Thymus (tissue), 11 donors: ENCODE data around the gene TWNK. TPM values are rescaled to one million over a fixed set of nuclear protein-coding genes. Genes with fewer than 3 reads are reported as not detected.
A peak's percentile ranks its signal among the peaks of the same experiment; 100 is the strongest.

ENCODE experiments used
- DNase-seq, 9 donors: peaks; one replicate each; pipeline ENCODE4 v3.0.0-alpha.2; 2013; ENCODE audit warnings: low spot score in 9 of 9, low read depth in 6 of 9, missing footprints in 1 of 9
- H3K27ac ChIP-seq, 2 donors: one replicate each; pipeline ENCODE4 v1.5.1; 2013; ENCODE audit warnings: control low read depth in 1 of 2, low read depth in 1 of 2, low read length in 1 of 2, mild to moderate bottlenecking in 1 of 2, moderate library complexity in 1 of 2
- H3K27me3 ChIP-seq, 2 donors: one replicate each; pipeline ENCODE4 v1.5.1; 2013; ENCODE audit warnings: low read length in 1 of 2; ENCODE audit not compliant: control insufficient read depth in 2 of 2, insufficient read depth in 1 of 2
- H3K36me3 ChIP-seq, 2 donors: one replicate each; pipeline ENCODE4 v1.5.1; 2013; ENCODE audit warnings: low read length in 1 of 2, mild to moderate bottlenecking in 1 of 2, moderate library complexity in 1 of 2; ENCODE audit not compliant: control insufficient read depth in 2 of 2, insufficient read depth in 2 of 2
- H3K4me1 ChIP-seq, 2 donors: one replicate each; pipeline ENCODE4 v1.5.1; 2013; ENCODE audit warnings: low read length in 2 of 2; ENCODE audit not compliant: control insufficient read depth in 2 of 2, insufficient read depth in 2 of 2
- H3K4me3 ChIP-seq, 2 donors: one replicate each; pipeline ENCODE4 v1.5.1; 2013; ENCODE audit warnings: low read length in 2 of 2, control low read depth in 1 of 2, mild to moderate bottlenecking in 1 of 2
- H3K9me3 ChIP-seq, 2 donors: one replicate each; pipeline ENCODE4 v1.5.1; 2013; ENCODE audit warnings: low read length in 1 of 2, mild to moderate bottlenecking in 1 of 2; ENCODE audit not compliant: control insufficient read depth in 2 of 2, insufficient read depth in 1 of 2
- WGBS: extraction: QIAGEN DNeasy Blood & Tissue Kit; methylation state at CpG from one replicate; pipeline ENCODE4 v1.1.7; 2013; 5-methylcytosine and 5-hydroxymethylcytosine counted together
- polyA plus RNA-seq: library from polyadenylated mRNA; stranded (reverse); fragments of 200-250 nt; gene quantifications from one replicate; pipeline ENCODE4 v1.2.3, GENCODE V29; 2013
- total RNA-seq: library from RNA; stranded (reverse); fragments of 120-200 nt; gene quantifications from one replicate; pipeline ENCODE4 v1.2.4, GENCODE V29; 2013
- donor health status: healthy.

The TWNK gene
- total and polyA plus RNA-seq, 2 donors: 5.9 to 9.1 TPM

DNA sequence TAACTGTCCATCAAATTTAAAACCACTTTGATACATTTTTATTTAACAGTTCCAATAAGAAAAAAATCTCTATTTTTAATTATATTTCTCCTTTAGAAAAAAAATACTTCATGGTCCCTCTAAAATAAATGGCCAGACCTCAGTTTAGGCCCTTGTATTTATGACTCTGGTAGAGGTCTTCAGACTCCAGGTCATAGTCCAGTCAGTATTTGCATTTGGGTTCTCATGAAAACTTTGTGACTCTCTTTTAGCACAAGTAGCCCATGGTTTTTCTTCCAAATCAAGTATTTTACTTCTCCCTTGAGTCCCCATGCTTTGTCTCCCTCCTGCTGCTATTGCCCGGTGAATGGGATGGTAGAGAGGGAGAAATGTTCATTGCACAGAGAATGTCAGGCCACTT lies 23.5 kb upstream of the TWNK start:
- H3K4me3 ChIP-seq: no peak overlapping the region
- no peaks in the 10 kb centered on the region for H3K27me3 ChIP-seq
- H3K27ac ChIP-seq: no peak overlapping the region
- H3K4me1 ChIP-seq: peaks cover 0 to 4% of the 10 kb centered on the region in 2 donors
- no peaks in the 10 kb centered on the region for H3K9me3 ChIP-seq
- DNase-seq: no peak
- H3K36me3 ChIP-seq: peaks cover 4 to 44% of the 10 kb centered on the region in 2 donors
- WGBS: 98% methylated on average over 1 of the region's 1 CpG

DNA sequence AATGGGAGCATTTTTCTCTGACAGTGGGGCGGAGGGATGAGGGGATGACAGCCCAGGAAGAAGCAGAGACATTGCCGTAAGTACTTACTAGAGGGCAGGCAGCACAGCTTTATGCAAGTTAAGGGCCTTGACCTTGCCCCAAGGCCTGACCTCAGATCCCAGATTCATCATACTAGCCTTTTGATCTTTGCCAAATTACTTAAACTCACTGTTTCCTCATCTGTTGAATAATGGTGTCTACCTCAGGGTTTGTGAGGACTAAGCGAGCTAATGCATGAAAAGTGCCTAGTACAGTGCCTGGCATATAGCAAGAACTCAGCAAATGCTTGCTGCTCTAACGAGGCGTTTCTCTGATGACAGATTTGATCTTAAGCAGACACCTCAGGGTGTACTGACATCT lies 21.5 kb upstream of the TWNK start:
- WGBS: 78% methylated on average over 5 of the region's 5 CpGs

DNA sequence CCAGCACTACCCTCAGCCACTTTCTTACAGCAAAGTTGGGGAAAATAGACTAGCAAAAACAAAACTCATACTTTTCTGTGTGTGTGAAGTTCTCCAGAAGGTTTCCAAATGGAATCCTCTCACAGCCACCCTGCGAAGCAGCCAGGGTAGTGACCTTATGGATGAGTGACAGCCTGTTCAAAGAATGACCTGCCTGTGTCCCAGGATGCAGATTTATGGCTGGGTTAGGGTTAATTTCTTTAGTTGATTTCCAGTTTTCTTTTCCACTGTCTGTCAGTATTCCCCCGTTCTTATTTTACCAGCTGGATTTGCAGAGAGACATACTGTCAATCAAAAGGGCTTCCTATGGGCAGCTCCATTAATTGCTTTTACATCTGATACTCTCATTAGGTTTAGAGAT lies 20.5 kb upstream of the TWNK start:
- Histone ChIP-seq H3K27ac (no peak overlapping the region), H3K36me3 (peaks cover 0 to 31% of the 10 kb centered on the region in 2 donors), H3K4me1 (peaks cover 2 to 15% of the 10 kb centered on the region in 2 donors), H3K9me3 (no peaks in the 10 kb centered on the region), H3K4me3 (no peak overlapping the region), H3K27me3 (peaks cover 3 to 8% of the 10 kb centered on the region in 2 donors)
- DNase-seq: no peak
- WGBS: 97% methylated on average over 2 of the region's 2 CpGs

More for the DNA sequence above, 21.5 kb upstream of the TWNK start:
- Histone ChIP-seq H3K4me3 (no peak overlapping the region), H3K27ac (no peak overlapping the region), H3K36me3 (peaks cover 0 to 33% of the 10 kb centered on the region in 2 donors), H3K27me3 (peaks cover 3 to 8% of the 10 kb centered on the region in 2 donors), H3K4me1 (peaks cover 2 to 15% of the 10 kb centered on the region in 2 donors), H3K9me3 (no peaks in the 10 kb centered on the region)
- no peak for DNase-seq

DNA sequence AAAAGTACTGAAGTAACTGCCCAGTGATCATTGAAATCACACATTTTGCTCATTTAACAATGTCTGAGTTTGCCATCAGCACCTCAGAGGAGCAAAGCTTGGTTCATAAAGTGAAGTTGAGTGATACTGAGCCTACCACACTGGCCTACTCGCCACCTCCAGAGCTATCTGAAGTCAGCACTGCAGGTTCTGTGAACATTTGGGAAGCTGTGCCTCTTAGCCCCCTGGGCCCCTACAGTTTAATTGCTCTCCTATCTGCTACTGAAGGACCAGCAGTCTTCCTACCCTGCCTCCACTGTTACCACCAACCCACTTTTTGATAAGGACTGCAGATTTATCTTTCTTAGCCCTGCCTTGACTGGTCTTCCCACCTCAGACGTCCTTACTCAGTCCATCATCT lies 20.0 kb upstream of the TWNK start:
- Histone ChIP-seq H3K4me3 (no peak overlapping the region), H3K27ac (no peak overlapping the region), H3K36me3 (peaks cover 0 to 27% of the 10 kb centered on the region in 2 donors), H3K27me3 (peaks cover 3 to 8% of the 10 kb centered on the region in 2 donors), H3K9me3 (no peaks in the 10 kb centered on the region), H3K4me1 (peaks cover 2 to 15% of the 10 kb centered on the region in 2 donors)
- no peak for DNase-seq
- 97% methylated on average over 2 of the region's 2 CpGs for WGBS

DNA sequence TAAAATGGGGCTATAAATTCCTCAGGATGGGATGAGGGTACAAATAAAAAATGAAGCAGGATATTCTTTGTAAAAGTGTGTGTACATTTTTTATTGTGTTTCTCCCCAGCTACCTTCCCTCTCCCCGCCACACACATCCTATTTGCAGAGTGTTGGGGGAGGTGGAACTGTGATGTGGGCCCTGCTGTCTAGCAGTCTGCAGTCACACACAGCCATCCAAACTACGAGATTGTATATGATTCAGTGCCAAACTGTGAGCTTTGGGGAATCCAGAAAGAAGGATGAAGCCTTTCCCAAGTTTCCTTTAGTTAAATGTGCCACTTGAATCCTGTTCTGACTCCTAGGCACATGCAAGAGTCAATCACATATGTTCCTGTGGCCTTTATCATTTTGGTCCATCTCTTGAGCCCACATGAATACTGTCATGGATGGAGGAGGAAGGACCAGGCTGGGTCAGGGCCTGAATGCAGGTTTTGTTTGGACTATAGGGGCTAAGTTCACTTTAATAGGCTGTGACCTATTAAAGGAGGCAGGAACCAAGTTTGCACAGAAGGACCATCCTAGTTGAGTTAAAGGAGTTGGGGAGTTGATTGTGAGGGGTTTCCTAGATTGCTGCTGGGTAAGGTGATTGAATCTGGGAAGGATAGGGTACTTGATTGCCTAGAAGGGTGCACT lies 19.1 kb upstream of the TWNK start:
- Histone ChIP-seq H3K27ac (no peak overlapping the region), H3K4me3 (no peak overlapping the region), H3K4me1 (peaks cover 2 to 15% of the 10 kb centered on the region in 2 donors), H3K9me3 (no peaks in the 10 kb centered on the region), H3K36me3 (peaks cover 0 to 18% of the 10 kb centered on the region in 2 donors), H3K27me3 (peaks cover 3 to 8% of the 10 kb centered on the region in 2 donors)
- no peak for DNase-seq
- WGBS: 95% methylated on average over 2 of the region's 2 CpGs

DNA sequence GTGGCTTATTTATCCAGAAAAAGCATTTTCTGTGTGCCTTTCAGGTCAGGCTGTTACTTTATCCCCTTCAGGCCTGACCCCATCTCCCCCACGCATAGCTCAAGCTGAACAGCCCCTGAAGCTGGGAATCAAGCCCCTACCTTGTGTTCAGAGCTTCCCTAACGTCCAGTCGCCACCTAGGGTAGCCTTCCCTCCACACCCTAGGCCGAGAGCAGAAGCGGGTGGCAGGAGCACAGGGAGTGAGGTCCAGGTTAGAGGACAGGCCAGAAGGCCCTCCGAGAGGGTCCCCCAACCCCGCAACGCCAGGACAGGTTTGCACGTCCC lies 18.5 kb upstream of the TWNK start:
- no peak for DNase-seq
- H3K4me3 ChIP-seq: peak overlapping the region in 1 of 2 donors; percentile 55
- H3K4me1 ChIP-seq: peaks cover 2 to 15% of the 10 kb centered on the region in 2 donors
- H3K27me3 ChIP-seq: peaks cover 3 to 8% of the 10 kb centered on the region in 2 donors
- H3K27ac ChIP-seq: no peak overlapping the region
- no peaks in the 10 kb centered on the region for H3K9me3 ChIP-seq
- WGBS: 55% methylated on average over 9 of the region's 9 CpGs
- H3K36me3 ChIP-seq: peaks cover 0 to 15% of the 10 kb centered on the region in 2 donors

DNA sequence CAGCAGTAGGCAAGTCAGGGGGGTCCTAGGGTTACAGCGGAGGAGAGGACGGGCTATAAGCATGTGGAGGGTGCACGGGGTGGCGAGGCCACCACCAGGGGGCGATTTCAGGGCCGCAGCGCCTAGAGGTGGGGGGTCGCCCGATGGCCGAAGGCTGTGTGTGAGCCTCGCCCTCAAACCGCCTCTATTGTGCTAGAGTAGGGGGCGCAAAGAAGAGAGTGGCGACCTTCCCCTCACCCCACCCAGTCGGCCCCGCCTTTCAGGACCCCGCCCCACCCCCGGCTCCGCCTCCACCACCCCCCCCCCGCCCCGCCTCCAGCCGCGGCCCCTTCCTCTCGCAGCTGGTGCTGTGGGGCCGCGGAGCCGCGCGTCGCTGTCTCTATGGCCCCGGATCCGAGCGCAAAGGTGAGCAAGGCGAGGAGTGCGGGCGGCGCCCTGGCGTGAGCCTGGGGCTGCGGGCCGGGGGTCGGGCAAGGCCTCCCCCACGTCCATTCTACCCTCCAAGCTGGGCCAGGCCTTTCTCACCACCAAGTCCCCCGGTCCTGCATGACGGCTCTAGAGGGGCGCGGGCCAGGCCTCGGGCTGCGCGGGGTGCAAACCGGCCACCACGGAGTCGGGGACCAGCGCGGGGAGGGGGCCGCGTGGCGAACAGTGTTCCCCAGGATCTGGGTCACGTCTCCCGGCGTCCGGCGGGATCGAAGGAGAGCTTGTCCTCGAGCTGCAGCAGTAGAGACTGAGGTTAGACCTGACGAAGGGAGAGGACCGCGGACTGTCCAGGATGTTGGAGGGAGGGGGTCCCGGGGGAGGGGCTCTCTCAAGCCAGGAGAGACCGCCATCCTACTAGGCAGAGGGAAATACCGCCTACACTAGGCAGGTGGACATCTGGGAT lies 17.9 kb upstream of the TWNK start, which contains the start of gene SEMA4G:
Gene SEMA4G, plus strand, starts transcription at position 318 of the 889 bp plus-strand sequence. CDS start 3,409 bp downstream, outside the sequence.
- Histone ChIP-seq H3K27ac (no peak within 1 kb of the TSS), H3K36me3 (peaks cover 0 to 13% of the 10 kb centered on the region in 2 donors), H3K4me3 (peak within 1 kb of the TSS; percentile 48 to 55), H3K9me3 (no peaks in the 10 kb centered on the region), H3K4me1 (peaks cover 2 to 15% of the 10 kb centered on the region in 2 donors), H3K27me3 (peaks cover 3 to 8% of the 10 kb centered on the region in 2 donors)
- DNase-seq: peak in 6 of 9 donors; percentile 33 to 79 (median 58)
- WGBS: 3% methylated on average over 70 of the region's 70 CpGs

DNA sequence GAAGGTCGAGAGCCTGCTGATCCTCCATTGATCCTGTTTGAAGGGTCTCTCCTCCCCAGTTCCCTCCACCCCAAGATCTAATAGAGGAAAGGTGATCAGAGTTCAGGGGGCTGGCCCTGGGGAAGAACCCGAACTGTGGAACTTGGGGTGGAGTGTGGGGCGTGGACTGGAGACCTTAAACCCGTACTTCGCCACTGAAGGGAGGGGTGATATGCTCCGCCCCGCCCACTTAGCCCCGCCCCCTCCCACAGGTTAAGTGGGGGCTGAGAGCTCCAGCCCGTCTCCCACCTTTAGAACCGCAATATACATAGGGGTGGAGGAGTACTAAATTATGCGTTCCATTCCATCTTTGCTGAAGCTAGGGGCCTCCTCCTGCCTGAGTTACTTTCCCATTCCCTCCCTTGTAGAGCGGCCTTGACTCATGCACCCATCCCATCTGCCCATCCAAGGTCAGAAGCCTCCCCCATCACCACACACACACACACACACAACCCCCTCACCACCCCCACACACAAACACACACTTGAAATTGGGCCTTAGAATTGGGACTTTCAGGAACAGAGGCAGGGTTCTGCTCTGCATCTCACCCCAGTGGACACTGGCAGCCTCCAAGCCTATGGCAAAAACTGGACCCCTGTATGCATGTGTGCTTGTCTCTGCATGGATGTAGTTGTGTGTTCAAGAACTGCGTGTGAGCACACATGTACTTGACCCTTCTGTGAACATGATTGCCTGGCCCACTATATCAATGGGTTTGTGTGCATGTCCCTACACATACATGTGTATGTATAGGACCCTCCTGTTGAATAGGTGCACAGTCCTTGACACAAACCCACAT lies 17.0 kb upstream of the TWNK start:
- H3K4me1 ChIP-seq: peaks cover 2 to 15% of the 10 kb centered on the region in 2 donors
- H3K4me3 ChIP-seq: peak overlapping the region; percentile 48 to 55
- H3K9me3 ChIP-seq: no peaks in the 10 kb centered on the region
- H3K36me3 ChIP-seq: peaks cover 0 to 13% of the 10 kb centered on the region in 2 donors
- H3K27me3 ChIP-seq: peaks cover 3 to 8% of the 10 kb centered on the region in 2 donors
- DNase-seq: peak in 3 of 9 donors; percentile 19 to 31 (median 25)
- H3K27ac ChIP-seq: no peak overlapping the region
- WGBS: 57% methylated on average over 13 of the region's 13 CpGs
